ENCODE measurements around the gene TREML4.

The TREML4 gene

GRCh38 chr6:41273714-41274113 is 45.6 kb downstream of the TREML4 start:
- Mint-ChIP-seq H3K4me1 (ENCODE audit: low read depth) (peaks cover 77% of the 10 kb centered on the region), H3K36me3 (ENCODE audit: low read depth) (no peaks in the 10 kb centered on the region), H3K4me3 (no peak overlapping the region), H3K27ac (peak overlapping the region; percentile 35), H3K9me3 (no peaks in the 10 kb centered on the region), H3K27me3 (peaks cover 2% of the 10 kb centered on the region)
- intact Hi-C loops (cut with micrococcal nuclease) = no loop called here

GRCh38 chr6:41274256-41274655 is 46.1 kb downstream of the TREML4 start:
- Mint-ChIP-seq H3K4me1 (ENCODE audit: low read depth) (peaks cover 83% of the 10 kb centered on the region), H3K27ac (peak overlapping the region; percentile 35), H3K27me3 (peaks cover 2% of the 10 kb centered on the region), H3K9me3 (no peaks in the 10 kb centered on the region), H3K4me3 (no peak overlapping the region), H3K36me3 (ENCODE audit: low read depth) (no peaks in the 10 kb centered on the region)
- intact Hi-C loops (cut with micrococcal nuclease) = no loop called here

- Mint-ChIP-seq H3K27me3 (peaks cover 2% of the 10 kb centered on the region), H3K4me3 (no peak overlapping the region), H3K4me1 (ENCODE audit: low read depth) (peaks cover 80% of the 10 kb centered on the region), H3K36me3 (ENCODE audit: low read depth) (no peaks in the 10 kb centered on the region), H3K9me3 (no peaks in the 10 kb centered on the region), H3K27ac (peak overlapping the region; percentile 10)
- intact Hi-C loops (cut with micrococcal nuclease) = loop anchor here (5.0 kb wide), 1 partner anchor 42 kb away; no protein-coding TSS in a partner anchor
Observed at GRCh38 chr6:41275489-41275888, 47.3 kb downstream of the TREML4 start.

GRCh38 chr6:41277605-41278004 is 49.5 kb downstream of the TREML4 start:
- Mint-ChIP-seq H3K4me3 (no peak overlapping the region), H3K36me3 (ENCODE audit: low read depth) (no peaks in the 10 kb centered on the region), H3K27me3 (peaks cover 2% of the 10 kb centered on the region), H3K4me1 (ENCODE audit: low read depth) (peaks cover 87% of the 10 kb centered on the region), H3K27ac (peak overlapping the region; percentile 49), H3K9me3 (no peaks in the 10 kb centered on the region)
- intact Hi-C loops (cut with micrococcal nuclease) = loop anchor here (5.0 kb wide), 1 partner anchor 40 kb away; no protein-coding TSS in a partner anchor

- Mint-ChIP-seq H3K27ac (peak overlapping the region; percentile 52), H3K9me3 (no peaks in the 10 kb centered on the region), H3K36me3 (ENCODE audit: low read depth) (no peaks in the 10 kb centered on the region), H3K27me3 (peaks cover 2% of the 10 kb centered on the region), H3K4me3 (no peak overlapping the region), H3K4me1 (ENCODE audit: low read depth) (peaks cover 88% of the 10 kb centered on the region)
- intact Hi-C loops (cut with micrococcal nuclease) = loop anchor here (5.0 kb wide), 1 partner anchor 38 kb away; no protein-coding TSS in a partner anchor
Observed at GRCh38 chr6:41278699-41279405, 50.7 kb downstream of the TREML4 start.

GRCh38 chr6:41280381-41281057 is 52.4 kb downstream of the TREML4 start:
- Mint-ChIP-seq H3K36me3 (ENCODE audit: low read depth) (no peaks in the 10 kb centered on the region), H3K4me3 (no peak overlapping the region), H3K4me1 (ENCODE audit: low read depth) (peaks cover 86% of the 10 kb centered on the region), H3K27me3 (peaks cover 2% of the 10 kb centered on the region), H3K27ac (peak overlapping the region; percentile 0), H3K9me3 (no peaks in the 10 kb centered on the region)
- intact Hi-C loops (cut with micrococcal nuclease) = no loop called here

GRCh38 chr6:41283600-41283999 is 55.5 kb downstream of the TREML4 start:
- Mint-ChIP-seq H3K36me3 (ENCODE audit: low read depth) (no peaks in the 10 kb centered on the region), H3K27ac (peak overlapping the region; percentile 60), H3K27me3 (no peaks in the 10 kb centered on the region), H3K9me3 (no peaks in the 10 kb centered on the region), H3K4me1 (ENCODE audit: low read depth) (peaks cover 83% of the 10 kb centered on the region), H3K4me3 (no peak overlapping the region)
- intact Hi-C loops (cut with micrococcal nuclease) = no loop called here

GRCh38 chr6:41284726-41285125 is 56.6 kb downstream of the TREML4 start:
- intact Hi-C loops (cut with micrococcal nuclease) = loop anchor here (5.0 kb wide), 1 partner anchor 212 kb away; the partner anchor contains the start of genes NFYA and OARD1
- no peak overlapping the region for H3K4me3 Mint-ChIP-seq

GRCh38 chr6:41286544-41287346 is 58.6 kb downstream of the TREML4 start, which contains the start of gene TREM1:
Gene TREM1, minus strand, starts transcription at chr6:41286682. Its CDS starts 27 bp downstream, at chr6:41286655.
- Mint-ChIP-seq H3K36me3 (ENCODE audit: low read depth) (no peaks in the 10 kb centered on the region), H3K27me3 (no peaks in the 10 kb centered on the region), H3K4me1 (ENCODE audit: low read depth) (peaks cover 69% of the 10 kb centered on the region), H3K27ac (peak within 1 kb of the TSS; percentile 92), H3K9me3 (no peaks in the 10 kb centered on the region), H3K4me3 (no peak within 1 kb of the TSS)
- intact Hi-C loops (cut with micrococcal nuclease) = loop anchor here (5.0 kb wide), 1 partner anchor 214 kb away; the partner anchor contains the start of genes NFYA and OARD1

More at GRCh38 chr6:41284726-41285125, 56.6 kb downstream of the TREML4 start:
- Mint-ChIP-seq H3K27ac (peak overlapping the region; percentile 17), H3K4me1 (ENCODE audit: low read depth) (peaks cover 78% of the 10 kb centered on the region), H3K27me3 (no peaks in the 10 kb centered on the region), H3K9me3 (no peaks in the 10 kb centered on the region), H3K36me3 (ENCODE audit: low read depth) (no peaks in the 10 kb centered on the region)

- H3K4me1 Mint-ChIP-seq (ENCODE audit: low read depth) = peaks cover 54% of the 10 kb centered on the region
- no peak overlapping the region for H3K4me3 Mint-ChIP-seq
- no peaks in the 10 kb centered on the region for H3K27me3 Mint-ChIP-seq
- H3K36me3 Mint-ChIP-seq (ENCODE audit: low read depth) = no peaks in the 10 kb centered on the region
- no peak overlapping the region for H3K27ac Mint-ChIP-seq
- intact Hi-C loops (cut with micrococcal nuclease) = loop anchor here (5.0 kb wide), 1 partner anchor 216 kb away; the partner anchor contains the start of genes NFYA and OARD1
- H3K9me3 Mint-ChIP-seq = no peaks in the 10 kb centered on the region
Observed at GRCh38 chr6:41288030-41288753, 60.0 kb downstream of the TREML4 start.

Measured in dendritic cell treated with granulocyte-macrophage colony-stimulating factor and Interleukin-4, amounts not matched to agents 40 ng/mL and 50 ng/mL, for 4 days (primary cell).